B cell (primary cell): ENCODE results near the gene MBP. TPM values are rescaled to one million over a fixed set of nuclear protein-coding genes. Genes with fewer than 3 reads are reported as not detected.

Source experiments
- ATAC-seq: fragments of 200-7000 bp; cut with Tn5 transposase; one replicate; pipeline ENCODE4 v1.10.0; 2021; ENCODE audit warnings: low read depth, mild to moderate bottlenecking, moderate number of reproducible peaks, moderate library complexity
- CTCF ChIA-PET: fragments of 350-600 bp; sonication (Branson Sonifier 250); formaldehyde crosslinking; loops from one replicate; lab custom pipeline; 2021; ENCODE audit warnings: antibody characterized with exemption, inconsistent platforms; lab: Charles Lee
- POLR2A ChIA-PET: fragments of 350-600 bp; sonication (Branson Sonifier 250); formaldehyde crosslinking; loops from one replicate; lab custom pipeline; 2021; ENCODE audit warnings: antibody characterized with exemption; lab: Charles Lee
- DNase-seq: peaks from one replicate; pipeline ENCODE4 v3.0.0; 2013
- H2AFZ ChIP-seq: 2 replicates; pipeline ENCODE4 v1.6.1; 2012; ENCODE audit warnings: mild to moderate bottlenecking, low read depth, low read length; ENCODE audit not compliant: insufficient read depth, poor library complexity, severe bottlenecking
- H3K27ac ChIP-seq, 2 donors: 1 replicate in 1 of 2; 2 replicates in 1 of 2; pipeline ENCODE4 v1.5.1; 2012 to 2013; ENCODE audit warnings: low read length in 2 of 2, mild to moderate bottlenecking in 2 of 2, moderate library complexity in 1 of 2
- H3K27me3 ChIP-seq, 4 experiments: fragments of 200-600 bp in 1 of 4; sonication (generic) in 1 of 4; replicated peaks in 1 of 4; 1 replicate in 2 of 4; 2 replicates in 2 of 4; pipeline versions ENCODE4 v1.6.1 to v1.7.0; 2013 to 2016; ENCODE audit warnings: low read length in 3 of 4, mild to moderate bottlenecking in 2 of 4, mixed read lengths in 1 of 4, moderate library complexity in 1 of 4; ENCODE audit not compliant: insufficient read depth in 4 of 4, control insufficient read depth in 3 of 4; ENCODE audit errors: control extremely low read depth in 1 of 4
- H3K36me3 ChIP-seq, 2 experiments: replicated peaks in 1 of 2; 1 replicate in 1 of 2; 2 replicates in 1 of 2; pipeline versions ENCODE4 v1.6.1 to v1.7.1; 2013; ENCODE audit warnings: low read length in 1 of 2; ENCODE audit not compliant: insufficient read depth in 2 of 2, control insufficient read depth in 1 of 2; ENCODE audit errors: control extremely low read depth in 1 of 2, extremely low read depth in 1 of 2
- H3K4me1 ChIP-seq, 2 donors: fragments of 200-600 bp in 1 of 2; sonication (generic) in 1 of 2; 1 replicate in 1 of 2; 2 replicates in 1 of 2; pipeline versions ENCODE4 v1.5.1 to v1.6.1; 2013 to 2017; ENCODE audit warnings: low read length in 2 of 2; ENCODE audit not compliant: control insufficient read depth in 2 of 2, insufficient read depth in 2 of 2
- H3K4me2 ChIP-seq: replicated peaks from 2 replicates; pipeline ENCODE3; 2012; ENCODE audit warnings: mild to moderate bottlenecking, low read depth, low read length; ENCODE audit not compliant: poor library complexity, severe bottlenecking
- H3K4me3 ChIP-seq, 5 experiments: fragments of 200-600 bp in 1 of 5; sonication (generic) in 1 of 5; 1 replicate in 3 of 5; 2 replicates in 2 of 5; pipeline versions ENCODE4 v1.5.1 to v1.7.0; 2011 to 2016; ENCODE audit warnings: low read length in 4 of 5, mild to moderate bottlenecking in 4 of 5, low read depth in 2 of 5, control low read depth in 1 of 5, moderate library complexity in 1 of 5; ENCODE audit not compliant: insufficient read depth in 1 of 5; ENCODE audit errors: control extremely low read depth in 1 of 5, extremely low read depth in 1 of 5
- H3K79me2 ChIP-seq: fragments of 200-600 bp; sonication (generic); one replicate; pipeline ENCODE4 v1.6.0; 2016; ENCODE audit warnings: low read length; ENCODE audit not compliant: control insufficient read depth, insufficient read depth
- H3K9ac ChIP-seq: fragments of 200-600 bp; sonication (generic); 2 replicates; pipeline ENCODE4 v1.6.1; 2017; ENCODE audit warnings: mild to moderate bottlenecking, low read length, moderate library complexity
- H3K9me3 ChIP-seq, 3 donors: one replicate each; pipeline versions ENCODE4 v1.6.1 to v1.7.1; 2013; ENCODE audit warnings: low read length in 2 of 3; ENCODE audit not compliant: control insufficient read depth in 2 of 3, insufficient read depth in 1 of 3; ENCODE audit errors: control extremely low read depth in 1 of 3
- H4K20me1 ChIP-seq: 2 replicates; pipeline ENCODE4 v1.6.0; 2012; ENCODE audit warnings: mild to moderate bottlenecking, low read length; ENCODE audit not compliant: insufficient read depth, control insufficient read depth, poor library complexity, severe bottlenecking
- H3K27ac Mint-ChIP-seq: one replicate; pipeline ENCODE4 v1.8.0; 2021; ENCODE audit warnings: mixed read lengths
- H3K27me3 Mint-ChIP-seq: one replicate; pipeline ENCODE4 v1.8.0; 2021; ENCODE audit warnings: mixed read lengths
- H3K4me1 Mint-ChIP-seq: one replicate; pipeline ENCODE4 v1.8.0; 2021; ENCODE audit warnings: mixed read lengths
- H3K4me3 Mint-ChIP-seq: one replicate; pipeline ENCODE4 v1.8.0; 2021; ENCODE audit warnings: mixed read lengths
- H3K9me3 Mint-ChIP-seq: one replicate; pipeline ENCODE4 v1.8.0; 2022; ENCODE audit warnings: mixed read lengths; ENCODE audit not compliant: insufficient read depth
- EZH2 ChIP-seq: IDR thresholded peaks from 2 replicates; pipeline ENCODE4 v1.6.1; 2012; ENCODE audit warnings: borderline replicate concordance, low read depth, mild to moderate bottlenecking, moderate library complexity, low read length; ENCODE audit not compliant: insufficient read depth, poor library complexity, severe bottlenecking
- WGBS: methylation state at CpG from one replicate; pipeline ENCODE4 v1.1.5; 2013; ENCODE audit warnings: missing lambda C conversion rate; ENCODE audit not compliant: insufficient coverage; 5-methylcytosine and 5-hydroxymethylcytosine counted together
- intact Hi-C: fragments of 100-400 bp; cut with micrococcal nuclease; formaldehyde crosslinking; loops from one replicate; pipeline ENCODE4 v1.10.0; 2022
- polyA plus RNA-seq: library from polyadenylated mRNA; depleted of rRNA; stranded (reverse); fragments of >200 nt; gene quantifications from 2 replicates; pipeline ENCODE4 v1.2.3, GENCODE V29; 2012
- total RNA-seq, 2 donors: library from RNA; stranded (reverse); fragments of 120-200 nt in 1 of 2; gene quantifications; 1 replicate in 1 of 2; 2 replicates in 1 of 2; pipeline versions ENCODE4 v1.2.3 to v1.2.4, GENCODE V29; 2013 to 2022
- TF ChIP-seq, protein P1 (sequence below): fragments of 200-600 bp; IDR thresholded peaks from one replicate; pipeline ENCODE4 v1.8.0; 2022; ENCODE audit warnings: antibody characterized with exemption, mild to moderate bottlenecking

The MBP gene
- total and polyA plus RNA-seq, 2 donors (not counting 1 experiment from before 2014, with no cell fraction given) = 30.1 to 192 TPM

DNA sequence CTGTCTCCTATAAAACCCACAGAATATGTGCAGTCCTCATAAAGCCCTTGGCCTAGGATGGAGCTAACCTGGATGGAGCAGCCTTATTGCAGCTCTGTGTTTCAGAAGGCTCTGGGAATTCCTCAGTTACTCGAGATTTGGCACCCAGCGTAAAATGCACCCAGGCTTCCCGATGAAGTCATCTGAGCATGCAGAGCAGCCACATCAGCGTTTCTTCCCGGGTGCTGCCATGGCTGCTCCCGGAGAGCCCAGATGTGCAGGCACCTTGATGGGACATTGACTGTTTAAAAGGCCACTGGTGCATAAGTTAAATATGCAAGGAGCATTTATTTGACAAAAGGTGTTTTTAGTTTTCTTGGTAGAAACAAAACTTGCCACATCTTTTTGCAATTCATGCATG is 115.2 kb downstream of the MBP start:
- intact Hi-C loops = no loop called here
- Histone ChIP-seq H3K9me3 (no peaks in the 10 kb centered on the region), H3K4me2 (no peak overlapping the region), H3K79me2 (peaks cover 36% of the 10 kb centered on the region), H4K20me1 (peaks cover 36% of the 10 kb centered on the region), H2AFZ (no peak overlapping the region), H3K27me3 (no peaks in the 10 kb centered on the region), H3K27ac (no peak overlapping the region), H3K9ac (no peak overlapping the region), H3K36me3 (peaks cover 6 to 58% of the 10 kb centered on the region in 2 experiments), H3K4me1 (no peaks in the 10 kb centered on the region), H3K4me3 (no peak overlapping the region)
- DNase-seq = no peak
- TF ChIP-seq, protein P1, sequence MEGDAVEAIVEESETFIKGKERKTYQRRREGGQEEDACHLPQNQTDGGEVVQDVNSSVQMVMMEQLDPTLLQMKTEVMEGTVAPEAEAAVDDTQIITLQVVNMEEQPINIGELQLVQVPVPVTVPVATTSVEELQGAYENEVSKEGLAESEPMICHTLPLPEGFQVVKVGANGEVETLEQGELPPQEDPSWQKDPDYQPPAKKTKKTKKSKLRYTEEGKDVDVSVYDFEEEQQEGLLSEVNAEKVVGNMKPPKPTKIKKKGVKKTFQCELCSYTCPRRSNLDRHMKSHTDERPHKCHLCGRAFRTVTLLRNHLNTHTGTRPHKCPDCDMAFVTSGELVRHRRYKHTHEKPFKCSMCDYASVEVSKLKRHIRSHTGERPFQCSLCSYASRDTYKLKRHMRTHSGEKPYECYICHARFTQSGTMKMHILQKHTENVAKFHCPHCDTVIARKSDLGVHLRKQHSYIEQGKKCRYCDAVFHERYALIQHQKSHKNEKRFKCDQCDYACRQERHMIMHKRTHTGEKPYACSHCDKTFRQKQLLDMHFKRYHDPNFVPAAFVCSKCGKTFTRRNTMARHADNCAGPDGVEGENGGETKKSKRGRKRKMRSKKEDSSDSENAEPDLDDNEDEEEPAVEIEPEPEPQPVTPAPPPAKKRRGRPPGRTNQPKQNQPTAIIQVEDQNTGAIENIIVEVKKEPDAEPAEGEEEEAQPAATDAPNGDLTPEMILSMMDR = no peak
- no peak for TF ChIP-seq EZH2
- Mint-ChIP-seq H3K4me1 (peaks cover 2% of the 10 kb centered on the region), H3K27me3 (no peaks in the 10 kb centered on the region), H3K27ac (no peak overlapping the region), H3K4me3 (no peak overlapping the region), H3K9me3 (no peaks in the 10 kb centered on the region)
- ChIA-PET POLR2A (no interaction called here), CTCF (no interaction called here)
- 95% methylated on average over 6 of the region's 6 CpGs for WGBS
- no peak for ATAC-seq

GRCh38 chr18:77016936-77017335 is 115.6 kb downstream of the MBP start:
- no peak overlapping the region for H3K4me3 Mint-ChIP-seq
- peaks cover 5 to 61% of the 10 kb centered on the region in 2 experiments for H3K36me3 ChIP-seq
- no peaks in the 10 kb centered on the region for H3K27me3 Mint-ChIP-seq
- H3K9me3 ChIP-seq = no peaks in the 10 kb centered on the region
- no peaks in the 10 kb centered on the region for H3K27me3 ChIP-seq
- ChIA-PET POLR2A (no interaction called here), CTCF (interaction anchor here (2.0 kb wide), 1 partner anchor 33 kb away, joined by 4 read pairs; no protein-coding TSS in a partner anchor)
- no peak overlapping the region for H3K4me2 ChIP-seq
- no peaks in the 10 kb centered on the region for H3K4me1 ChIP-seq
- ATAC-seq (no peak), DNase-seq (no peak)
- intact Hi-C loops = no loop called here
- H3K4me3 ChIP-seq = no peak overlapping the region
- no peaks in the 10 kb centered on the region for H3K9me3 Mint-ChIP-seq
- H3K27ac ChIP-seq = no peak overlapping the region
- H4K20me1 ChIP-seq = peaks cover 36% of the 10 kb centered on the region
- 97% methylated on average over 16 of the region's 16 CpGs for WGBS
- no peak overlapping the region for H2AFZ ChIP-seq
- TF ChIP-seq EZH2 = no peak
- TF ChIP-seq, protein P1 = no peak
- H3K27ac Mint-ChIP-seq = no peak overlapping the region
- peaks cover 3% of the 10 kb centered on the region for H3K4me1 Mint-ChIP-seq
- no peak overlapping the region for H3K9ac ChIP-seq
- H3K79me2 ChIP-seq = peaks cover 36% of the 10 kb centered on the region
